Measurements from ENCODE around the gene GDNF. TPM values are rescaled to one million over a fixed set of nuclear protein-coding genes. Genes with fewer than 3 reads are reported as not detected.

The GDNF gene
- total RNA-seq, 1 experiment from 2014 or later, result 14.7 TPM

DNA sequence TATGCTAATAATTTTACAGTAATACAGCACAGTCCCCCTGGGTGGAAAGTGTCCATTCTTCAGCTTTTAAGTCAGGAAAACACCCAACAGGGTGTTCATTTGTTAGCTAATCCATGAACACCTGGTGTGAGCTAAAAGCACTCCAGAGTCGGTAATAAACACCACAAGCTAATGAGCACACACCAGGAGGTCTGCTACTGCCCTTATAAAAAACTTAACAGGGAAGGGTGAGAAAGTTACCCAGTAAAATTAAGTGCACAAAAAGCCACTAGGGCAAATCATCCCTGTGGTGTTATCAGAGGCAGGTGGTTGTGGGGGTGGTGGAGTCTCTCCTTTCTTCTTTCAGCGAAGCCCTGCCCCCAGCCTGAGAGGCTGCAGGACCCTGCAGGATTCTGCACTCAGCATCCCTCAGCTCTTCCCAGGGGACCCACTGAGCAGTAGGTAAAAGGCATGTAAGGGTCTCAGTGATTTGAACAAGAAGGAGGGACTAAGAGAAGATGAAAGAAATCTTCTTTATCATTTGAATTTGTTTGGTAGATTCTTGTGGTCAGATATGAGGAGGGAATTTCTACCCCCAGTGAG is 14.4 kb downstream of the GDNF start:
- BruUV-seq (replicated peaks), result no TSS peak
- peak; percentile 68 for DNase-seq (ENCODE audit: low spot score)
- no peak overlapping the region for H3K27ac ChIP-seq (ENCODE audit: low read depth, low read length, poor library complexity, severe bottlenecking)
- no peak overlapping the region for H3K4me3 ChIP-seq (ENCODE audit: low read depth, low read length, poor library complexity, severe bottlenecking)
- CTCF ChIA-PET, result no interaction called here
- TF ChIP-seq CTCF (conservative IDR thresholded peaks at IDR 0.05; ENCODE audit: low read depth, low read length) (no peak), EZH2 (IDR thresholded peaks at IDR 0.05; ENCODE audit: borderline replicate concordance, low read depth, low read length, poor library complexity, severe bottlenecking) (no peak)
- H3K4me1 ChIP-seq (ENCODE audit: insufficient read depth, low read length, poor library complexity, severe bottlenecking), result peaks cover 15% of the 10 kb centered on the region
- no peaks in the 10 kb centered on the region for H3K36me3 ChIP-seq (ENCODE audit: insufficient read depth, low read length, poor library complexity, severe bottlenecking)
- intact Hi-C loops (cut with micrococcal nuclease; ENCODE audit: unreplicated experiment), result no loop called here
- POLR2A ChIA-PET (ENCODE audit: low non-redundant PET), result interaction anchor here (0.6 kb wide), 1 partner anchor 38 kb away, joined by 4 read pairs; no protein-coding TSS in a partner anchor
- no peaks in the 10 kb centered on the region for H3K9me3 ChIP-seq (ENCODE audit: low read depth, low read length, poor library complexity, severe bottlenecking)
- H3K27me3 ChIP-seq (replicated peaks; ENCODE audit: insufficient read depth, low read depth, low read length, poor library complexity), result no peaks in the 10 kb centered on the region

- Histone ChIP-seq H3K4me1 (ENCODE audit: insufficient read depth, low read length, poor library complexity, severe bottlenecking) (peaks cover 15% of the 10 kb centered on the region), H3K4me3 (ENCODE audit: low read depth, low read length, poor library complexity, severe bottlenecking) (no peak overlapping the region), H3K27me3 (replicated peaks; ENCODE audit: insufficient read depth, low read depth, low read length, poor library complexity) (no peaks in the 10 kb centered on the region), H3K9me3 (ENCODE audit: low read depth, low read length, poor library complexity, severe bottlenecking) (no peaks in the 10 kb centered on the region), H3K27ac (ENCODE audit: low read depth, low read length, poor library complexity, severe bottlenecking) (no peak overlapping the region), H3K36me3 (ENCODE audit: insufficient read depth, low read length, poor library complexity, severe bottlenecking) (no peaks in the 10 kb centered on the region)
- TF ChIP-seq EZH2 (IDR thresholded peaks at IDR 0.05; ENCODE audit: borderline replicate concordance, low read depth, low read length, poor library complexity, severe bottlenecking) (no peak), CTCF (conservative IDR thresholded peaks at IDR 0.05; ENCODE audit: low read depth, low read length) (no peak)
- intact Hi-C loops (cut with micrococcal nuclease; ENCODE audit: unreplicated experiment), result loop anchor here (5.0 kb wide), 1 partner anchor 916 kb away; no protein-coding TSS in a partner anchor
- ChIA-PET CTCF (no interaction called here), POLR2A (ENCODE audit: low non-redundant PET) (no interaction called here)
- BruUV-seq (replicated peaks), result no TSS peak
- DNase-seq (ENCODE audit: low spot score), result peak; percentile 25
Observed at GRCh38 chr5:37823433-37824152, 16.2 kb downstream of the GDNF start.

GRCh38 chr5:37816883-37817282 is 23.0 kb downstream of the GDNF start:
- DNase-seq (ENCODE audit: low spot score), result peak; percentile 66
- Histone ChIP-seq H3K4me3 (ENCODE audit: low read depth, low read length, poor library complexity, severe bottlenecking) (no peak overlapping the region), H3K4me1 (ENCODE audit: insufficient read depth, low read length, poor library complexity, severe bottlenecking) (peaks cover 41% of the 10 kb centered on the region), H3K27ac (ENCODE audit: low read depth, low read length, poor library complexity, severe bottlenecking) (peak overlapping the region; percentile 39), H3K36me3 (ENCODE audit: insufficient read depth, low read length, poor library complexity, severe bottlenecking) (no peaks in the 10 kb centered on the region), H3K9me3 (ENCODE audit: low read depth, low read length, poor library complexity, severe bottlenecking) (no peaks in the 10 kb centered on the region), H3K27me3 (replicated peaks; ENCODE audit: insufficient read depth, low read depth, low read length, poor library complexity) (no peaks in the 10 kb centered on the region)
- intact Hi-C loops (cut with micrococcal nuclease; ENCODE audit: unreplicated experiment), result loop anchor here (5.0 kb wide), 1 partner anchor 95 kb away; no protein-coding TSS in a partner anchor
- ChIA-PET CTCF (no interaction called here), POLR2A (ENCODE audit: low non-redundant PET) (no interaction called here)
- TF ChIP-seq CTCF (conservative IDR thresholded peaks at IDR 0.05; ENCODE audit: low read depth, low read length) (no peak), EZH2 (IDR thresholded peaks at IDR 0.05; ENCODE audit: borderline replicate concordance, low read depth, low read length, poor library complexity, severe bottlenecking) (no peak)
- no TSS peak for BruUV-seq (replicated peaks)

All from A673 (cell line).